Stimulated activated CD8-positive, alpha-beta memory T cell treated with anti-CD3 and anti-CD28 coated beads, Interleukin-15, amount 100 ng/mL, for 1 hour (primary cell): Measurements from ENCODE around the gene SLC10A1.
"Not testable (repeated sequence)": the region's sequence is repeated elsewhere in the genome, so short reads cannot be mapped to it uniquely, and the experiment has no call there.

Source experiments
- DNase-seq: peaks from one replicate; pipeline ENCODE4 v3.0.0-alpha.2; 2020; ENCODE audit warnings: low read depth

The SLC10A1 gene

DNA sequence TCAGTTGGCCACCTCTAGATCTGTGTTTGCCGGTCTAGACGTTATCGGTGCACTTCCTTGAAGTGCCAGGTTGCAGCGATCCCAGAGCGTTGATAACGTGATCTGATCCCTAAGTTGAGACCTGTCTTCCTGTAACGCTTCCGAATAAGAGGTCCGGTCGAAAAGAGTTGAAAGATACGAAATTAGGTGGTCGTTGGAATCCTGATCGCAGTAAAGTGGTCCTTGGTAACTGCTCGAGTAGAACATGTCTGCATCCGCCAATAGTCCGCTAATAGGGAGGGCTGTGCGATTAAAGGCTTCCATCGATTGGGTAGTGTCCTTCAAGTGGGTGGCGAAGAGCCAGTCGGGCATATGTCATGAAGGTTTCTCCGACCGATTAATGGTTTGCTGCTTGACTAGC lies 27.4 kb downstream of the SLC10A1 start:
- no peak for DNase-seq

DNA sequence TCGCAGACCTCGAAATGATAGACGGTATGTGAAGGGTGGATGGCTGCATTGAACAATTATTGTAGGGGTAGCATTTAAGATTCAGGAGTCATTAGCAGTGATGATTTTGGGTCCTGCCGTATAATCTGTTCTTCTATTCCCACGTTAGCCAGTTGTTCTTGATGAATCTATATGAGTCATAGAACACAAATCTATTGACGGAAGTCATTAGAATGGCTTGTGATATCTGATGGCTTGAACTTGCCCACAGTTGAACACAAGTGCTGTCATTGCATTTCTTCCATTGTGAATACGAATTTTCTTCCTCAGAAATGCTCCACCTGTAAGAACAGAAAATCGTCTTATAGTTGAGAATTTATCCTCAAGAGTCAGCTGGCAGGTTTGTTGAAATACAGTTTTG lies 28.2 kb downstream of the SLC10A1 start:
- no peak for DNase-seq

DNA sequence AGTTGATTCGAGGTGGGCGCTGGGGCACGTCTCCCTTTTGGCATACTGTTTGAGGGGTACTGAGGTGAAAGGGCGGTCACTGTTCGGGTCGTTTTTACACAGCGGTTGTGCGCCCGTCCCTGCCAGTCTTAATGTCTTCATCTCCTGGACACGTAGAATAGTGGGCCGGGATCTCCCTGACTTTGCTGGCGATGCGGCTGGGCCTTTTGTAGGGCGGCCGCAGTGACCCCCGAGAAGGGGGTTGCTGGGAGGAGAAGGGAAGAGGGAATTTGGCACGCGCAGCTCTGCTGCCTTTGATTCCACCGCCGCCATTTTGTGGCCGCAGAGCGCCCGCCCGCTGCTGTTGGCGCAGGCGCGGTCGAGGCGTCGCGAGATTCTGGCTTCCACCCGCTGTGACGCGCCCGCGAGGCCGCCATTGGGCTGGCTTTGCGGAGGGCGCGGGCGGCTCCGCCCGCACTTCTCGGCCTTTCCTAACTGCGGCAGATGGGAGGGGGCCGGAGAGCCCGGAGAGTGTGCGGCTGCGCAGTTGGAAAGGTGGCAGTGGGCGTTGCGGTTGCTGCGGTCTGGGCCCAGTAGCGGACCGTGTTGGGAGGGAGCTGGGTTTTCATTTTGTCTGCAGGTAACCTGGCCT lies 29.6 kb downstream of the SLC10A1 start:
- peak; percentile 62 for DNase-seq

DNA sequence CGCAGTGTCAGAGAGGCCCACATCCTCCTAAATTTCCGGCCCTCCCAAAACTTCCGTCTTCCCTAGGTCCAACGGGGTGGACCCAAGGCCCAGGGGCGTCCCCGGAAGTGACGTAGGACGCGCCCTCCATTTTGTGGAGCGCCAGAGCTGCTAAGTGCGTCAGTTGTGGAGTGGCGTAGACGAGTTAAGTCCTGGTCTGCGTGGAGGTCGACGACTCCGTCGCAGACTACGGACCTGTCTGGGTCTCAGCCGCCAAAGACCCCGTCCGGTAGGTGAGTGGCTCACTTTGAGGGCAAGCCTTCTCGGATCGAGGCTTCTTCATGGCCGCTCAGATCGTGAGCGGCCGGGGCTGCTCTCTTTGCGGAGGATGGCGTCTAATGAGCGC lies 30.1 kb downstream of the SLC10A1 start, which contains the start of gene SRSF5:
Gene SRSF5, plus strand, starts transcription at position 159 of the 385 bp plus-strand sequence. CDS start 1,015 bp downstream, outside the sequence.
- peak; percentile 92 for DNase-seq

DNA sequence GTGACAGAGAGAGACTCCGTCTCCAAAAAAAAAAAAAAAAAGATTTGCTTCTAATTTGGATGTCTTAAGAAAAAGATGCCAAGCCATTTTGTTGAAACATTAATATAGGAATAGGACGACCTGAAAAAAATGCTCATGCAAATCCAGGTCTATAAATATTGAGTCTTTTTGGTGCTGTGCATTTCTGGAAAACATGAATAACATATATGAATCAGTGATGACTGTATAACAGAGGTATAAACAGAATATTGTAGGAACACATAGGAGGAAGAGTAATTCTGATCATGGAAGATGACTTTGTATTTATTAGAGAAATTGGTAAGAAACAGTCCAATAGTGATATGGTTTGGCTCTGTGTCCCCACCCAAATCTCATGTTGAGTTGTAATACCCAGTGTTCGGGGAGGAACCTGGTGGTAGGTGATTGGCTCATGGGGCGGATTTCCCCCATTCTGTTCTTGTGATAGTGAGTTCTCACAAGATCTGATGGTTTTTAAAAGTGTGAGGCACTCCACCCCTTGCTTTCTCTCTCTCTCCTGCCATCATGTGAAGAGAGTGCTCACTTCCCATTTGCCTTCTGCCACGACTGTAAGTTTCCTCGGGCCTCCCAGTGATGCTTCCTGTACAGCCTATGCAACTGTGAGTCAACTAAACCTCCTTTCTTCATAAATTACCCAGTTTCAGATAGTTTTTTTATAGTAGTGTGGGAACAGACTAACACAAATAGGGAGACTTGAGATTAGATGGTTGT lies 33.1 kb downstream of the SLC10A1 start:
- no peak for DNase-seq

DNA sequence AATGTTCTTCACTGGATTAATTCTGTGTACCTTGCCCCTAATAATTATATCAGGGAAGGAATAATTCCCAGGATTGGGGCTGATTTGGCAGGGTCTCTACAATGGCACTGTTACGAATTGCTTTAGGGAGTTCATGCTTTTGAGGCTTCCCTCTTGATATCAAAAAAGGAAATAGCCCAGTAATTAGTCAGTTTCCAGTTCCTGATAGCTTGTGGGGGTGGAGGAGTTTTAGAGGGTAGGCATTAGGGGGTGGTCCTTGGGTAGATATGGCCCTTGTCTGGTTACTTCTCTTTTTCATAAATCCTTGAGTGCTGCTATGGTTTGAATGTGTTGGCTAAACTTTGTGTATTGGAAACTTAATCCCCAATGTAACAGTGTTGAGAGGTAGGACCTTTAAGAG lies 36.2 kb downstream of the SLC10A1 start:
- DNase-seq = no peak

DNA sequence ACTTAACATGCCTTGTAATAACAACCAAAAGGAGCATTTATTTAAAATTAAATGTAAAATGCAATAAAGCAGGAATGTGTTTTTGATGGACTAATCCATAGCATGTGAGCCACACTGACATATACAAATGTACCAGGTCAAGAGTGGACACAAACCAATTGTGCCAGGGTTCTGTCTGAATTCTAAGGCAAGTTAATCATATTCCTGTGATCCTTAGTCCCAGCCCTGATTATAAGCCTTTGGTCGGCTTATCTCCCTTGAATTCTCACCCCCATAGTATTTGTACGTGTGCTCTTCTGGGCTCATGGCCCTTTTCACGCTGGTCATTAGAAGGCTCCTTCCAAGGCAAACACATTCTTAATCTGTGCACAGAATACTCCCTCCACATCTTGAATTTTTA lies 40.7 kb downstream of the SLC10A1 start:
- no peak for DNase-seq

DNA sequence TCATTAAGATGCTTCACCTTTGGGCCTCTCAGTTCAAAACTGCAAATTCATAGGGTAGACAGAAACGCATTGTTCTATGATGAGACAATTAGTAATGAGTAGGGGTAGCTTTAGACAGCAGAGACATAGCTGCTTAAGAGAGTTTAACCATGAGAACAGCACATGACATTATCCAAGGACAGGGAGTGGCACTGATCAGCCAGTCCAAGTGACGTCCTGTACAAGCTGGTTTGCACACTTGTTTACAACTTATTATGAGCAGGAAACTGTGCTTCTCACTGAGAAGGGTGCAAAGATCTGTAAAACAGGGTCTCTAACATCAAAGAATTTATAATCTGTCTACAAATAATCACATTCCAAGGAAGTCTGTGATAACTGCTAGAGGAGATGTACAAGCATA lies 41.3 kb downstream of the SLC10A1 start:
- DNase-seq = no peak

DNA sequence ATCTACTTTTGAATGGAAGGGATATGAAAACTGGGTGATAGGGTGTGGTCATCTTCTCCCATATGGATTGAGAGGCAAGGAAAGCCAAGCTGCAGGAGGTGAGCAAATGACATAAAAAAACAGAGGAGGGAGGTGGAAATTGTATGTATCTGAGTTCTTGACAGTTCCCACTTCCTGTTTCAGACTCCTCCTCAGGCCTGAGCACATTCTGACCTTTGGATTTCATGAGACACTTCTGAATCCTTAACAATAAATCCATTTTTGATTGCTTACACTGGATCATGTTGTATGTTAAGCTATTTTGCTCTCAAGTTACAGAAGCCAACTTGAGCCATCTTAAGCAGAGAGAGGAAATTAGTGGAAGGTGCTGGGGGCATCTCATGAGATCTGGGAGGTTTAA lies 41.7 kb downstream of the SLC10A1 start:
- DNase-seq = no peak

DNA sequence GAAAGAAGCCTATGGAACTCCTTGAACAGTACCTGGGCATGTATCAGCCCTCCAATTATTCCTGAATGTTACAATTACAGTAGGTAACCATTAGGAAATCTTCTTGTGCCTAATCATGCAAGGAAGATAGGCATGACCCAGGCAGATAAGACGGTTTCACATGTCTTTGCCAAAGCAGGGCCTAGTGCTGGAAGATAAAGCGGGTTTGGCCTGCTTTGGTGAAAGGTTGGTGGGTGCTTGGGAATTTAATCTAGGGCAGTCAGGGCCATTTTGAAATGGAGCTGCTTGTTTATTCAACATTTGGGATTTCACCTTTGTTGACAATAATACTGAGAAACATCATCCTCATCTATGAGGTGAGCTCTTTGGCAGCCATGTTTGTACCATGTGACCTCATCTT lies 42.6 kb downstream of the SLC10A1 start:
- no peak for DNase-seq

DNA sequence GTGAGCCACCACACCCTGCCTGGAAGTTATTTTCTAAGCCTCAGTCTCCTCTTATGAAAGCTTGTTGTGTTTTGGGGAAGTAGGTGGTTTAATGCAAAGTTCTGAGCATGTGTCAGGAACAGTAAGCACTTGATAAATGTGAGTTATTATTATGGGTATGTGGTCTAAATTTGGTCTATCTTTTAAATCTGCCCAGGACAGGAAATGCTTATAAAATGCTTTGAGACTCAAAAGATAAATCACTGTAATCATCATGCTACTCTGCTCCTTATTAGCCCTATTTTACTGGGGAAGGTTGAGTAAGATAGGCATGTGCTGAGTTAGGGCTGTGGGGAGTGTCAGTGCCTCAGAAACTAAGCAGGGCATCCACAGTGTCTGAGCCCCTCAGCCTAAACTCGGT lies 43.2 kb downstream of the SLC10A1 start:
- DNase-seq = no peak

DNA sequence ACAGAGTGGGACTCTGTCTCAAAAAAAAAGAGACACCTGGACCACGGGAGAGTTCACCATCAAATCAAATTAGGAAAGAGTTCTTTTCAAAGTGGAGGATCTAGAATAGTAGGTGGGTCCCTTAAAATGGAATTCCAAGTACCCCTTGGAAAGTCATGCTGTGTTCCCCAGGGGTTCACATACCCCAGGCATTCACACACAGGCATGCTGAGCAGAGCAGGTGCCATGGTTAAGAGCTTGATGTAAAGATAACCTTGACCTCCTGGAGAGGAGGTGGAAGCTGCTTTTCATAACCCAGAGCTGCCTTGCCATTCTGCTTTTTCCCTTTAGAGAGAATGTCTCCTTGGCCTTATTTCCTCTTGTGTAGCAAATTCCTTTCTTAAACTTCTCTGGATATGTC lies 44.3 kb downstream of the SLC10A1 start:
- no peak for DNase-seq

DNA sequence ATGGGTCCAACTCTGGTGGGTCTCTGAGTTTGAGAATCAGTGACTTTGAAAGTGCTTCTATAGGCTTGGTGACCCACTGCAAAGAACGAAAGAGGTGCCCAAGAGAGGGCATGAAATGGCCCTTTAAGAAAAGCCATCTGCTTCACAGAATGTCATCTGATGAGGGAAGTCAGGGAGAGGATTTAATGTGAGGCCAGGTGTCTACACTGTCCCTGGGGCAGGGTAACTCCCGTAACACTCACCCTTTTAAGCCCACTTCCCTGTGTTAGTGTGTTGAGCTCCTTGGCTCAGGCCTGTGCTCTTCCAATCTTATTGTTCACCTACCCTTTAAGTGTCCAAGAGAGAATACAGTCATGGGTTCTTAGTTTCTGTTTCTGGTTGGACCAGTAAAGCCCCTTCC lies 46.5 kb downstream of the SLC10A1 start:
- no peak for DNase-seq

DNA sequence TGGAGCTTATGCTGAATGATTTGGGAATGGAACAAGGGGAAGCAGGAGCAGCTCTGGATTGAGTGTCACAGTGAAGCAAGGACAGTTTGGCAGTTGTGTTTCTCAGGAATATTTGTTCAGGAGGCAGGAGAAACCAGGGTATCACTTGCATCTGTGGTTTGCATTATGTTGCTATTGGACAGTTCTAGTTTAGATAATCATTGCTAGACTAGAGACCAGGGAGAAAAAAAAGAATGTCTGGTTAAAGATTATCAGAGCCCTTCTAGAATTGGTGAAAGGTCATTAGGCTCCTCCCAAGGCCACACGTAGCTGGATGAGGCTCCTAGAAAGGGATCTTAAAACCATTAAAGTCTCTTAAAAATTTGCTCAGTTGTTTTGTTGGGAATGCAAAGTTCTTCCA lies 47.1 kb downstream of the SLC10A1 start:
- DNase-seq = no peak

DNA sequence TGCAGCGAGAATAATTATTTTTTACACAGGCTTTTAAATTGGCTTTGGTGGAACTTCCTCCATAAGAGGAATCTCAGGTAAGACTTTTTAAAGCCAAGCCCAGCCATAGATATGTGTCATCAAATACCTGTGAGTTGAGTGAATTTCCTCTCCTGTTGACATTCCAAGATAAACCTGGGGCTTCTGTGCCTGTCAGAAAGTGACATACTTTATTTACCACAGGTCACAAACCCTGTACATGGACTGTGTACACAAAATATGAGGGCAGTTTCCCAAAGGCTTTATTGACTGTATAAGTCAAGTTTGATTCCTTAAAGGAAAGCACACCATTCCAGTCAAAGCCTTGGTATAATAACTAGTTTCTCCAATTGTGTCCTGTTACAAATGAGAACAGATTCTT lies 56.0 kb downstream of the SLC10A1 start:
- no peak for DNase-seq

DNA sequence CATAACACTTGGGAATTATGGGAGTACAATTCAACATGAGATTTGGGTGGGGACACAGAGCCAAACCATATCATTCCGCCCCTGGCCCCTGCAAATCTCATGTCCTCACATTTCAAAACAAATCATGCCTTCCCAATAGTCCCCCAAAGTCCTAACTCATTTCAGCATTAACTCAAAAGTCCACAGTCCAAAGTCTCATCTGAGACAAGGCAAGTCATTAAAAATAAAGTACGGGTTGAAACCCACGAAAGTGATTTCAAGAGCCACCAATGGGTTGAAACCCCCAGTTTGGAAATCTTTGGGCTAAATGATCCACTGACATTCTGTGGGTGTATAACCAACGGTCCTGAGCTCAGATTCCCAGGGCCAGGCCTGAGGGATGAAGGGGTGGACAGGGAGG lies 60.6 kb downstream of the SLC10A1 start:
- not testable (repeated sequence) for DNase-seq

DNA sequence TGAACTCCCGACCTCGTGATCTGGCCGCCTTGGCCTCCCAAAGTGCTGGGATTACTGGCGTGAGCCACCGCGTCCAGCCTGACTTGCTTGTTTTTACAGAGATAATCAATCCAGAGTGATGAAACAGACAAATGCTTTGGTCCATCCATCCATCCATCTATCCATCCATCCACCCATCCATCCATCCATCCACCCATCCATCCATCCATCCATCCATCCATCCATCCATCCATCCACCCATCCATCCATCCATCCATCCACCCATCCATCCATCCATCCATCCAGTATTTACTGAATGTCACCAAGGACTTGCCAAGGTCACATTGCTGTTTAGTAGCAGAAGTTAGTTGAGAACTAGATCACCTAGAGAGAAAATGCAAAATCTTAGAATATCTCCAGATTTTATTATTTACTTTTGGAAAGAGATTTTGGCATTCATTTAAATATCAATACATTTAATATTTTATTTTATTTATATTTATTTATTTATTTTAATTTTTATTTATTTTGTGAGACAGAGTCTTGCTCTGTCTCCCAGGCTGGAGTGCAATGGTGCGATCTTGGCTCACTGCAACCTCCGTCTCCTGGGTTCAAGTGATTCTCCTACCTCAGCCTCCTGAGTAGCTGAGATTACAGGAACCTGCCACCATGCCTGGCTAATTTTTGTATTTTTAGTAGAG lies 65.0 kb downstream of the SLC10A1 start:
- not testable (repeated sequence) for DNase-seq

DNA sequence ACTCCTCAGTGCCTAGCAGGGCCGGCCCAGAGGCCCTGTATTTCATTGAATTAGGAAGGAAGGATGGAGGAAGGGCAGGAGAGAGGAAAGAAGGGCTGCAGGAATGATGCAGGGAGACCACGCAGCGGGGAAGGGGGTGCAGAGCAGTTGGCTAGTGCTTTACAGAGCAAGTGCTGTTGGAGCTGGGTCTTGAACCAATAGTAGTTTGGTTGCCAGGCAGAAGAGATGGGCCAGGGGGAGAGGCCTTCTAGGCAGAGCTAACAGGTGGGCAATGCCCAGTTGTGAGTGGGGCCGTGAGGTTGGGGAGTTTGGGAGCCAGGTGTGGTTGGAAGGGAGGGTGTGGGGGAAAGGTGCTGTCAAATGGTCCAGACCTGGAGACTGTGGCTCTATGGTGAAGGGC lies 69.2 kb downstream of the SLC10A1 start:
- DNase-seq = no peak

DNA sequence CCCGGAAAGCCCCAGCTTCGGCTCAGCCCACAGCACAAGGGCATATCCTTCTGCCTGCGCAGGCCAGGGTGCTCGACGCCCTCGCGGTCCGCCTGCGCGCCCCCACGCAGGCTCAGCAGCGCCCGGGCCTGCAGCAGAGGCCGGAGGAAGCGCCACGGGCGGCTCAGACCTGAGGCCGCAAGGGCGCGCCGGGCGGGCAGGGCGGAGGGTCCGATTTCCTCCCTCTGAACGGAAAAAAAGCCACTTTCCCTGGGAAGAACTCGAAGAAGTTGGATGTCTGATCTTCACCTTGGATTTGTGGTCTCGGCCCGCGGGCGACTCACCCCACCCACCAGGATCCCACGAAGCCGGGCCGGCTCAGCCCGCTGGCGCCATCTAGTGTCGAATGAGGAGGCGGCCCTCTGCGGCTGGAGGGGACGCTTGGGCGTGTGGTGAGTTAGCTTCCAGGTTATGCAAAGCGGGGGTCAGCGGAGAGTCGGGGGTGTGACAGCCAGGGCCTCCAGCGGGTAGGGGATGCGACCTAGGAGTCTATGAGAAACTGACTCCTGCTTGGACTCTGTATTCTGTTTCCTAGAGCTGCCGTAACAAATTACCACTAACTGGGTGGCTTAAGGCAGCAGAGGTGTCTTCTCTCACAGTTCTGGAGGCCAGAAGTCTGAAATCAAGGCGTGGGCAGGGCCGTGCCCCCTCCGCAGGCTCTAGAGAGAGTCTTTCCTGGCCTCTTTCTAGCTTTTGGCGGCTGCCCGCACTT lies 70.1 kb downstream of the SLC10A1 start:
- peak; percentile 76 for DNase-seq
